ENCODE measurements around the gene TRIM65. TPM values are rescaled to one million over a fixed set of nuclear protein-coding genes. Genes with fewer than 3 reads are reported as not detected.

The TRIM65 gene
- total and polyA plus RNA-seq, 2 experiments from 2014 or later = 13.8 to 54.0 TPM

GRCh38 chr17:75844530-75845057 is 52.2 kb downstream of the TRIM65 start:
- Histone ChIP-seq H3K4me3 (no peak overlapping the region), H3K27me3 (ENCODE audit: insufficient read depth) (no peaks in the 10 kb centered on the region), H4K20me1 (replicated peaks; ENCODE audit: insufficient read depth) (no peaks in the 10 kb centered on the region), H3F3A (replicated peaks; ENCODE audit: low read depth) (peaks cover 17% of the 10 kb centered on the region; the same call in 1 of the 2 replicates), H2AFZ (no peak overlapping the region), H3K4me2 (no peak overlapping the region), H3K27ac (ENCODE audit: low read depth) (no peak overlapping the region), H3K4me1 (ENCODE audit: insufficient read depth) (peaks cover 10% of the 10 kb centered on the region), H3K36me3 (ENCODE audit: insufficient read depth) (0 out of 2 replicates have a peak, but pooled peaks cover 8% of the 10 kb centered on the region), H3K79me2 (replicated peaks; ENCODE audit: insufficient read depth) (no peaks in the 10 kb centered on the region), H3K9me2 (ENCODE audit: insufficient read depth) (no peaks in the 10 kb centered on the region)
- no peak overlapping the region for H3K27ac Mint-ChIP-seq
- peaks cover 35% of the 10 kb centered on the region for H3K36me3 Mint-ChIP-seq (ENCODE audit: low read depth)
- ATAC-seq (peak; percentile 10; the same call in 2 of the 3 replicates), DNase-seq (ENCODE audit: low spot score) (no peak)
- no peaks in the 10 kb centered on the region for H3K9me3 Mint-ChIP-seq
- H3K4me1 Mint-ChIP-seq = peaks cover 14% of the 10 kb centered on the region
- TF ChIP-seq, protein P1, sequence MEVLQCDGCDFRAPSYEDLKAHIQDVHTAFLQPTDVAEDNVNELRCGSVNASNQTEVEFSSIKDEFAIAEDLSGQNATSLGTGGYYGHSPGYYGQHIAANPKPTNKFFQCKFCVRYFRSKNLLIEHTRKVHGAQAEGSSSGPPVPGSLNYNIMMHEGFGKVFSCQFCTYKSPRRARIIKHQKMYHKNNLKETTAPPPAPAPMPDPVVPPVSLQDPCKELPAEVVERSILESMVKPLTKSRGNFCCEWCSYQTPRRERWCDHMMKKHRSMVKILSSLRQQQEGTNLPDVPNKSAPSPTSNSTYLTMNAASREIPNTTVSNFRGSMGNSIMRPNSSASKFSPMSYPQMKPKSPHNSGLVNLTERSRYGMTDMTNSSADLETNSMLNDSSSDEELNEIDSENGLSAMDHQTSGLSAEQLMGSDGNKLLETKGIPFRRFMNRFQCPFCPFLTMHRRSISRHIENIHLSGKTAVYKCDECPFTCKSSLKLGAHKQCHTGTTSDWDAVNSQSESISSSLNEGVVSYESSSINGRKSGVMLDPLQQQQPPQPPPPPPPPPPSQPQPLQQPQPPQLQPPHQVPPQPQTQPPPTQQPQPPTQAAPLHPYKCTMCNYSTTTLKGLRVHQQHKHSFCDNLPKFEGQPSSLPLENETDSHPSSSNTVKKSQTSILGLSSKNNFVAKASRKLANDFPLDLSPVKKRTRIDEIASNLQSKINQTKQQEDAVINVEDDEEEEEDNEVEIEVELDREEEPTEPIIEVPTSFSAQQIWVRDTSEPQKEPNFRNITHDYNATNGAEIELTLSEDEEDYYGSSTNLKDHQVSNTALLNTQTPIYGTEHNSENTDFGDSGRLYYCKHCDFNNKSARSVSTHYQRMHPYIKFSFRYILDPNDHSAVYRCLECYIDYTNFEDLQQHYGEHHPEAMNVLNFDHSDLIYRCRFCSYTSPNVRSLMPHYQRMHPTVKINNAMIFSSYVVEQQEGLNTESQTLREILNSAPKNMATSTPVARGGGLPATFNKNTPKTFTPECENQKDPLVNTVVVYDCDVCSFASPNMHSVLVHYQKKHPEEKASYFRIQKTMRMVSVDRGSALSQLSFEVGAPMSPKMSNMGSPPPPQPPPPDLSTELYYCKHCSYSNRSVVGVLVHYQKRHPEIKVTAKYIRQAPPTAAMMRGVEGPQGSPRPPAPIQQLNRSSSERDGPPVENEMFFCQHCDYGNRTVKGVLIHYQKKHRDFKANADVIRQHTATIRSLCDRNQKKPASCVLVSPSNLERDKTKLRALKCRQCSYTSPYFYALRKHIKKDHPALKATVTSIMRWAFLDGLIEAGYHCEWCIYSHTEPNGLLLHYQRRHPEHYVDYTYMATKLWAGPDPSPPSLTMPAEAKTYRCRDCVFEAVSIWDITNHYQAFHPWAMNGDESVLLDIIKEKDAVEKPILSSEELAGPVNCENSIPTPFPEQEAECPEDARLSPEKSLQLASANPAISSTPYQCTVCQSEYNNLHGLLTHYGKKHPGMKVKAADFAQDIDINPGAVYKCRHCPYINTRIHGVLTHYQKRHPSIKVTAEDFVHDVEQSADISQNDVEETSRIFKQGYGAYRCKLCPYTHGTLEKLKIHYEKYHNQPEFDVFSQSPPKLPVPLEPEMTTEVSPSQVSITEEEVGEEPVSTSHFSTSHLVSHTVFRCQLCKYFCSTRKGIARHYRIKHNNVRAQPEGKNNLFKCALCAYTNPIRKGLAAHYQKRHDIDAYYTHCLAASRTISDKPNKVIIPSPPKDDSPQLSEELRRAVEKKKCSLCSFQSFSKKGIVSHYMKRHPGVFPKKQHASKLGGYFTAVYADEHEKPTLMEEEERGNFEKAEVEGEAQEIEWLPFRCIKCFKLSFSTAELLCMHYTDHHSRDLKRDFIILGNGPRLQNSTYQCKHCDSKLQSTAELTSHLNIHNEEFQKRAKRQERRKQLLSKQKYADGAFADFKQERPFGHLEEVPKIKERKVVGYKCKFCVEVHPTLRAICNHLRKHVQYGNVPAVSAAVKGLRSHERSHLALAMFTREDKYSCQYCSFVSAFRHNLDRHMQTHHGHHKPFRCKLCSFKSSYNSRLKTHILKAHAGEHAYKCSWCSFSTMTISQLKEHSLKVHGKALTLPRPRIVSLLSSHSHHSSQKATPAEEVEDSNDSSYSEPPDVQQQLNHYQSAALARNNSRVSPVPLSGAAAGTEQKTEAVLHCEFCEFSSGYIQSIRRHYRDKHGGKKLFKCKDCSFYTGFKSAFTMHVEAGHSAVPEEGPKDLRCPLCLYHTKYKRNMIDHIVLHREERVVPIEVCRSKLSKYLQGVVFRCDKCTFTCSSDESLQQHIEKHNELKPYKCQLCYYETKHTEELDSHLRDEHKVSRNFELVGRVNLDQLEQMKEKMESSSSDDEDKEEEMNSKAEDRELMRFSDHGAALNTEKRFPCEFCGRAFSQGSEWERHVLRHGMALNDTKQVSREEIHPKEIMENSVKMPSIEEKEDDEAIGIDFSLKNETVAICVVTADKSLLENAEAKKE (CRISPR knock-in tag; IDR thresholded peaks at IDR 0.05) = no peak
- TF ChIP-seq ZNF114 (CRISPR knock-in tag; IDR thresholded peaks at IDR 0.05) = no peak
- TF ChIP-seq EZH2 (IDR thresholded peaks at IDR 0.05; ENCODE audit: low read depth, unreplicated experiment) = no peak
- TF ChIP-seq, protein P2, sequence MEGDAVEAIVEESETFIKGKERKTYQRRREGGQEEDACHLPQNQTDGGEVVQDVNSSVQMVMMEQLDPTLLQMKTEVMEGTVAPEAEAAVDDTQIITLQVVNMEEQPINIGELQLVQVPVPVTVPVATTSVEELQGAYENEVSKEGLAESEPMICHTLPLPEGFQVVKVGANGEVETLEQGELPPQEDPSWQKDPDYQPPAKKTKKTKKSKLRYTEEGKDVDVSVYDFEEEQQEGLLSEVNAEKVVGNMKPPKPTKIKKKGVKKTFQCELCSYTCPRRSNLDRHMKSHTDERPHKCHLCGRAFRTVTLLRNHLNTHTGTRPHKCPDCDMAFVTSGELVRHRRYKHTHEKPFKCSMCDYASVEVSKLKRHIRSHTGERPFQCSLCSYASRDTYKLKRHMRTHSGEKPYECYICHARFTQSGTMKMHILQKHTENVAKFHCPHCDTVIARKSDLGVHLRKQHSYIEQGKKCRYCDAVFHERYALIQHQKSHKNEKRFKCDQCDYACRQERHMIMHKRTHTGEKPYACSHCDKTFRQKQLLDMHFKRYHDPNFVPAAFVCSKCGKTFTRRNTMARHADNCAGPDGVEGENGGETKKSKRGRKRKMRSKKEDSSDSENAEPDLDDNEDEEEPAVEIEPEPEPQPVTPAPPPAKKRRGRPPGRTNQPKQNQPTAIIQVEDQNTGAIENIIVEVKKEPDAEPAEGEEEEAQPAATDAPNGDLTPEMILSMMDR (conservative IDR thresholded peaks at IDR 0.05; ENCODE audit: low read depth in 2 of 2) = no peak
- TF ChIP-seq POLR2AphosphoS5 (IDR thresholded peaks at IDR 0.05; ENCODE audit: low read depth) = no peak
- TF ChIP-seq, protein P3, sequence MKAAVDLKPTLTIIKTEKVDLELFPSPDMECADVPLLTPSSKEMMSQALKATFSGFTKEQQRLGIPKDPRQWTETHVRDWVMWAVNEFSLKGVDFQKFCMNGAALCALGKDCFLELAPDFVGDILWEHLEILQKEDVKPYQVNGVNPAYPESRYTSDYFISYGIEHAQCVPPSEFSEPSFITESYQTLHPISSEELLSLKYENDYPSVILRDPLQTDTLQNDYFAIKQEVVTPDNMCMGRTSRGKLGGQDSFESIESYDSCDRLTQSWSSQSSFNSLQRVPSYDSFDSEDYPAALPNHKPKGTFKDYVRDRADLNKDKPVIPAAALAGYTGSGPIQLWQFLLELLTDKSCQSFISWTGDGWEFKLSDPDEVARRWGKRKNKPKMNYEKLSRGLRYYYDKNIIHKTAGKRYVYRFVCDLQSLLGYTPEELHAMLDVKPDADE (IDR thresholded peaks at IDR 0.05) = no peak
- TF ChIP-seq EZH2phosphoT487 (IDR thresholded peaks at IDR 0.05; ENCODE audit: unreplicated experiment) = no peak
- TF ChIP-seq JUNB (IDR thresholded peaks at IDR 0.05; ENCODE audit: unreplicated experiment) = no peak
- TF ChIP-seq STAT1 (IDR thresholded peaks at IDR 0.05; ENCODE audit: unreplicated experiment) = no peak
- no peak for TF ChIP-seq CREB1 (CRISPR knock-in tag; IDR thresholded peaks at IDR 0.05; ENCODE audit: low read depth)
- TF ChIP-seq, protein P4, sequence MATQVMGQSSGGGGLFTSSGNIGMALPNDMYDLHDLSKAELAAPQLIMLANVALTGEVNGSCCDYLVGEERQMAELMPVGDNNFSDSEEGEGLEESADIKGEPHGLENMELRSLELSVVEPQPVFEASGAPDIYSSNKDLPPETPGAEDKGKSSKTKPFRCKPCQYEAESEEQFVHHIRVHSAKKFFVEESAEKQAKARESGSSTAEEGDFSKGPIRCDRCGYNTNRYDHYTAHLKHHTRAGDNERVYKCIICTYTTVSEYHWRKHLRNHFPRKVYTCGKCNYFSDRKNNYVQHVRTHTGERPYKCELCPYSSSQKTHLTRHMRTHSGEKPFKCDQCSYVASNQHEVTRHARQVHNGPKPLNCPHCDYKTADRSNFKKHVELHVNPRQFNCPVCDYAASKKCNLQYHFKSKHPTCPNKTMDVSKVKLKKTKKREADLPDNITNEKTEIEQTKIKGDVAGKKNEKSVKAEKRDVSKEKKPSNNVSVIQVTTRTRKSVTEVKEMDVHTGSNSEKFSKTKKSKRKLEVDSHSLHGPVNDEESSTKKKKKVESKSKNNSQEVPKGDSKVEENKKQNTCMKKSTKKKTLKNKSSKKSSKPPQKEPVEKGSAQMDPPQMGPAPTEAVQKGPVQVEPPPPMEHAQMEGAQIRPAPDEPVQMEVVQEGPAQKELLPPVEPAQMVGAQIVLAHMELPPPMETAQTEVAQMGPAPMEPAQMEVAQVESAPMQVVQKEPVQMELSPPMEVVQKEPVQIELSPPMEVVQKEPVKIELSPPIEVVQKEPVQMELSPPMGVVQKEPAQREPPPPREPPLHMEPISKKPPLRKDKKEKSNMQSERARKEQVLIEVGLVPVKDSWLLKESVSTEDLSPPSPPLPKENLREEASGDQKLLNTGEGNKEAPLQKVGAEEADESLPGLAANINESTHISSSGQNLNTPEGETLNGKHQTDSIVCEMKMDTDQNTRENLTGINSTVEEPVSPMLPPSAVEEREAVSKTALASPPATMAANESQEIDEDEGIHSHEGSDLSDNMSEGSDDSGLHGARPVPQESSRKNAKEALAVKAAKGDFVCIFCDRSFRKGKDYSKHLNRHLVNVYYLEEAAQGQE (IDR thresholded peaks at IDR 0.05; ENCODE audit: unreplicated experiment) = no peak
- no peak for TF ChIP-seq NANOG (IDR thresholded peaks at IDR 0.05; ENCODE audit: borderline replicate concordance)
- no peak for TF ChIP-seq ZNF331 (CRISPR knock-in tag; IDR thresholded peaks at IDR 0.05; ENCODE audit: low read depth)
- no peak overlapping the region for H3K4me3 Mint-ChIP-seq
- H3K27me3 Mint-ChIP-seq (ENCODE audit: insufficient read depth, low read depth, poor library complexity) = peaks cover 8% of the 10 kb centered on the region
